Hematopoietic multipotent progenitor cell treated with erythropoietin and hydrocortisone succinate and interleukin-3 and kit ligand, for 17 days (in vitro differentiated cells): Measurements from ENCODE around the gene SHOC2.
"Not testable (repeated sequence)": the region's sequence is repeated elsewhere in the genome, so short reads cannot be mapped to it uniquely, and the experiment has no call there.

Experiments
- DNase-seq: peaks from one replicate; pipeline ENCODE4 v3.0.0-alpha.2; 2015; ENCODE audit warnings: low spot score

Gene SHOC2

GRCh38 chr10:110901954-110902819 lies 17.2 kb upstream of the SHOC2 start:
- DNase-seq: no peak

GRCh38 chr10:110903280-110904278 lies 15.8 kb upstream of the SHOC2 start:
- no peak for DNase-seq

- DNase-seq: no peak
Measured at GRCh38 chr10:110910138-110910537, 9.3 kb upstream of the SHOC2 start.

- DNase-seq: no peak
Measured at GRCh38 chr10:110912374-110912773, 7.0 kb upstream of the SHOC2 start.

- DNase-seq: no peak
Measured at GRCh38 chr10:110914431-110914830, 5.0 kb upstream of the SHOC2 start.

GRCh38 chr10:110915035-110915434 lies 4.4 kb upstream of the SHOC2 start:
- DNase-seq: no peak

GRCh38 chr10:110915600-110915999 lies 3.8 kb upstream of the SHOC2 start:
- DNase-seq: not testable (repeated sequence)

- no peak for DNase-seq
Measured at GRCh38 chr10:110916554-110917346, 2.7 kb upstream of the SHOC2 start.

- DNase-seq: peak; percentile 92
Measured at GRCh38 chr10:110918269-110918642, 1.1 kb upstream of the SHOC2 start.

- peak; percentile 99 for DNase-seq
Measured at GRCh38 chr10:110918643-110919348, 608 bp upstream of the SHOC2 start, which contains the start of gene BBIP1. TSS of gene BBIP1 (minus strand) at chr10:110919180. CDS start at chr10:110918157, 1,023 bp downstream.

GRCh38 chr10:110919971-110920881 lies 822 bp downstream of the SHOC2 start:
- peak; percentile 62 for DNase-seq

- no peak for DNase-seq
Measured at GRCh38 chr10:110923856-110924493, 4.6 kb downstream of the SHOC2 start.

- DNase-seq: no peak
Measured at GRCh38 chr10:110927461-110927860, 8.1 kb downstream of the SHOC2 start.

GRCh38 chr10:110931769-110932381 lies 12.5 kb downstream of the SHOC2 start:
- no peak for DNase-seq

GRCh38 chr10:110932505-110933180 lies 13.2 kb downstream of the SHOC2 start:
- DNase-seq: no peak

GRCh38 chr10:110936757-110937156 lies 17.4 kb downstream of the SHOC2 start:
- DNase-seq: no peak

- DNase-seq: no peak
Measured at GRCh38 chr10:110939419-110939818, 20.0 kb downstream of the SHOC2 start.

- no peak for DNase-seq
Measured at GRCh38 chr10:110944792-110945396, 25.5 kb downstream of the SHOC2 start.
